ENCODE measurements around the gene TXNRD2.

Gene TXNRD2

DNA sequence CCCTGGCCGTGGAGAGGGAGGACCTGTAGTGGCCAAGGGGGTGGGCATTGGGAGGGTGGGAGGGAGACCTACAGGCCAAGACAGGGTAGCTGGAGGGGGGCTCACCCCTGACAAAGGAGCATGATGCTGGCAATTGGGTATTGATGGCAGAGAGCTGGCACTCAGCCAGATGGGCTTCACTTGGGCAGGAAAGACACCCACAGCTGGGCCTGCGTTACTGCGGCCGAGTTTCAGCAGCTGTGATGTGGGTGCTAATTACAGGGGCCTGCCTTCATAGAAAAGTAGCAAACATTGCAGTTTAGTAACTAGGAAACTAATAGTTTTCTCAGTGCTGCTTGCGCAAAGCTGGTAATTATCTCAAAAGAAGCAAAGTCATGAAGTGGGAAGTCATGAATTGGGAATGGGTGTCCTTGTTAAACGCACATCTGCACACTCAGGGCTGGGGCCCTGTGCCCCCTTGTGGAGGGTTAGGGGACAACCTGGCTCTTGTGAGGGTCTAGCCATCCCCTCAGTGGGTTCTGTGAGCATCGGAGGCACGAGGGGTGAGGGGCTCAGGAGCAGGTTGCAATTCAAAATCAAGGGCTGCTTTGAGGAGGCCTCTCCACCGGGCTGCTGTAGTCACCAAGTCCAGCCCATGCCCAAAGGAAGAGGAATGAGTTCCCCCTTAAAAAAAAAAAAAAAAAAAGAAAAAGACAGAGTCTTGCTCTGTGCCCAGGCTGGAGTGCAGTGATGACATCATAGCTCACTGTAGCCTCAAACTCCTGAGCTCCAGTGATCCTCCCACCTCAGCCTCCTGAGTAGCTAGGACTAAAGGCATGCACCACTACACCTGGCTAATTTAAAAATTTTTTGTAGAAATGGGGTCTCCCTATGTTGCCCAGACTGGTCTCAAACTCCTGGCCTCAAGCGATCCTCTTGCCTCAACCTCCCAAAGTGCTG lies 24.4 kb upstream of the TXNRD2 start:
- DNase-seq = no peak

DNA sequence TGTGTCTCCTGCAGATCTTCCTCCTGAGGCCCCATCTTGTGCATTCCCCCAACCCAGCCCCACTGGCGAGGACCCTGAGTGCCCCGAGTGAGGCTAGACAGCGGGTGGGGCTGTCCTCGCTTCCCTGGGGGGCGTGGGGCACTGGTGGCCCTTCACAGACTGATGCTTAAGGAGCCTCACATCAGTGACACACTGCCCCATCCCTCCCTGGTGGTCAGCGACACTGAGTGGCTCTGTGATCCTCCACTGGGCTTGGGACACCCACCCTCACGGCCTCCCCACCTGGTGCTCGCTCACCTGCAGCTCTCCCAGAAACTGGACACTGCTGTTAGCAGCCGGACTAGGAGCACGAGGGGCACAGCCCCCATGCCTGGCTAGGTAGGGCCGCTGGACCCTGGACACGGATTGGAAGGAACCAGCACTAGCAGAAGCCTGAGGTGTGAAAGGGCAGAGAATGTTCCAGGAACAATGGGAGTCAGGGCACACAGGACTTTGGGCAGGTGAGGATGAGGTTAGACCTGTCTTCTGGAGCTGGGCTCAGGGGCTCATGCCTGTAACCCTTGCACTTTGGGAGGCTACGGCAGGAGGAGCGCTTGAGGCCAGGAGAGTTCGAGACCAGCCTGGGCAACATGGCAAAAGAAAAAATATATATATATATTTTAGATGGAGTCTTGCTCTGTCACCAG lies 23.2 kb upstream of the TXNRD2 start:
- DNase-seq = no peak

DNA sequence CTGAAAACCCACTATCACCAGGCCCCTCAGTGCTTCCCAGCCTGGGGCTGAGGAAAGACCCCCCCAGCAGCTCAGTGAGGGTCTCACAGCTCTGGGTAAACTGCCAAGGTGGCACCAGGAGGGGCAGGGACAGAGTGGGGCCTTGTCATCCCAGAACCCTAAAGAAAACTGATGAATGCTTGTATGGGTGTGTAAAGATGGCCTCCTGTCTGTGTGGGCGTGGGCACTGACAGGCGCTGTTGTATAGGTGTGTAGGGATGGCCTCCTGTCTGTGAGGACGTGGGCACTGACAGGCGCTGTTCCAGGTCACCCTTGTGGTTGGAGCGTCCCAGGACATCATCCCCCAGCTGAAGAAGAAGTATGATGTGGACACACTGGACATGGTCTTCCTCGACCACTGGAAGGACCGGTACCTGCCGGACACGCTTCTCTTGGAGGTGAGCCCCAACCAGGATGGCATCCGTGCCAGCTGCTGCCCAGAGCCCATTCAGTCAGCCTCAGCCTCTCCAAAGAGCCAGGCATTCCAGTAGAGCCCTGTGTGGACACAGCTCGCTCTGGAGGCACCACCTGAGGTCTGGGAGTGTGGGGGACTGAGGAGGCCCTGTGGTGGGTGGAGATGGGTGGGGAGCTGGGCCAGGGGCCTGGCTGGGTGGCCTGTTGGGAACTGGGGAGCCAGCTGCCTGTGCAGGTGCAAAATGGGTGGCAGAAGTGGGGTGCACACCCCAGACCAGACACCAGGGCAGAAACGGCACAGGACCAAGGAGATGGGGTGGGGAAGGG lies 22.4 kb upstream of the TXNRD2 start:
- DNase-seq = no peak

DNA sequence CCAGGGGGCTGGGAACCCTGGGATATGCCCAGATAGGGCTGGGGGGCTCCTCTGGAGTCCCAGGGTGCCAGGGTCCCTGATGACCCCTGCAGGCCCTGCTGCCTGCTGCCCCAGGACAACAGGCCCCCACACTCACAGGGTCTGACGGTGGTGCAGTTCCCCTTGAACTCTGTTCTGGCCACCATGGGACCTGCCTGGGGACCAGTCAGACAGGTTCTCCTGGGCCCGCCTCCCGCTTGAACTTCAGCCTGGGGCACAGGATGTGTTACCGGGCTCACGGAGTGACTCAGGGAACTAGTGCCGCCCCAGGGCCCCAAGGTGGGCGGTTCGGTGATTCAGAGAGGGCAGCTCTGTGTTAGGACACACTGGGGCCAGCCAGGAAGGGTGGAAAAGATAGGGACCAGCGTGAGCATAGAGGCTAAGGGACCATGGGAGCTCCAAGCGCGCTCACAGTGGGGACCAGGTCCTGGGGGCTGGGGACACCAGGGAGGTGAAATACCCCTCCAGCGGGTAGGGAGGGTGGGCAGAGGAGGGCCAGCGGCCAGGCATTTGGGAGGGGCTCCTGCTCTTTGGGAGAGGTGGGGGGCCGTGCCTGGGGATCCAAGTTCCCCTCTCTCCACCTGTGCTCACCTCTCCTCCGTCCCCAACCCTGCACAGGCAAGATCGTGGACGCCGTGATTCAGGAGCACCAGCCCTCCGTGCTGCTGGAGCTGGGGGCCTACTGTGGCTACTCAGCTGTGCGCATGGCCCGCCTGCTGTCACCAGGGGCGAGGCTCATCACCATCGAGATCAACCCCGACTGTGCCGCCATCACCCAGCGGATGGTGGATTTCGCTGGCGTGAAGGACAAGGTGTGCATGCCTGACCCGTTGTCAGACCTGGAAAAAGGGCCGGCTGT lies 21.5 kb upstream of the TXNRD2 start:
- DNase-seq = no peak

DNA sequence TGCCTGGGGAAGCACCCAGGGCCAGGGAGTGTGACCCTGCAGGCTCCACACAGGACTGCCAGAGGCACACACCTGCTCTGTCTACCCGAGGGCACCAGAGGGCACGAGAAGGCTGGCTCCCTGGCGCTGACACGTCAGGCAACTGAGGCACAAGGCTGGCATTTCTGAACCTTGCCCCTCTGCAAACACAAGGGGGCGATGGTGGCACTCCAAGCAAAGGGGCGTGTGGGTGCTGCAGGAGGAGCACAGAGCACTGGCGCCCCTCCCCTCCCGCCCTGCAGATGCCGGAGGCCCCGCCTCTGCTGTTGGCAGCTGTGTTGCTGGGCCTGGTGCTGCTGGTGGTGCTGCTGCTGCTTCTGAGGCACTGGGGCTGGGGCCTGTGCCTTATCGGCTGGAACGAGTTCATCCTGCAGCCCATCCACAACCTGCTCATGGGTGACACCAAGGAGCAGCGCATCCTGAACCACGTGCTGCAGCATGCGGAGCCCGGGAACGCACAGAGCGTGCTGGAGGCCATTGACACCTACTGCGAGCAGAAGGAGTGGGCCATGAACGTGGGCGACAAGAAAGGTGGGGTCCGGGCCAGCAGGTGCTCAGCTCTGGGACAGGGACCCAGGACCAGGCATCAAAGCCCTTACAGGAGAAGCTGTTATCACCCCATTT lies 20.8 kb upstream of the TXNRD2 start:
- no peak for DNase-seq

DNA sequence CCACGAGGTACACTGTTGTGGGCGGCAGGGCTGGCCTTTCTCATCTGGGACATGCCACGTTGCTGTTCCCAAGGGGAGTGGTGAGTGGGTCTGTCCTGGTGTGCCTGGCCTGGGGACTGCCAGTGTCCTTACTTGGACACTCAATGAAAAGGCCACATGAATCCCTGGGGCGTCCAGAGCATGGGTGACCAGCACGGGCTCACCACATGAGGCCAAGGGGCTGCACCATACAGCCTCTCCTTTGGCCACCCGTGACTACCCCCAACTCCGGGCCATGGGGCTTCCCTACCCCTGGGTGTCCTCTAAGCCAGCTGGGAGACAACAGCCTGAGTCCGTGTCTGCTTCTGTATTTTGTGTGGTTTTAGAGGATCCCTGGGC lies 20.2 kb upstream of the TXNRD2 start:
- no peak for DNase-seq

DNA sequence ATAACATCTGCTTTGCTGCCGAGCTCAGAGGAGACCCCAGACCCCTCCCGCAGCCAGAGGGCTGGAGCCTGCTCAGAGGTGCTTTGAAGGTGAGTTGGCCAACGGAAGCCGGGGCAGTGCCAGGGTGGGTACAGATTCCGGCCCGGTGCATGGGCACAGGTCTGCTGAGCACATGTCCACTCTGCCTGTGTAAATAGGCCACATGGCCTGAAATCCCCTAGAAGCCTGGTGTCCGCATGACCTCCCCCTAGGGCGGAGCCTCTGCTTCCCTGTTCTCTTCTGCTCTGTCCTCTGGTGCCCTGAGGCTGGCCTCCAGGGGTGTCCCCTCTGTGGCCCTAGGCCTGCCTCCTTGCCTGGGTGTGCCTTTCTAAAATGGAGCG lies 19.6 kb upstream of the TXNRD2 start:
- DNase-seq = no peak

DNA sequence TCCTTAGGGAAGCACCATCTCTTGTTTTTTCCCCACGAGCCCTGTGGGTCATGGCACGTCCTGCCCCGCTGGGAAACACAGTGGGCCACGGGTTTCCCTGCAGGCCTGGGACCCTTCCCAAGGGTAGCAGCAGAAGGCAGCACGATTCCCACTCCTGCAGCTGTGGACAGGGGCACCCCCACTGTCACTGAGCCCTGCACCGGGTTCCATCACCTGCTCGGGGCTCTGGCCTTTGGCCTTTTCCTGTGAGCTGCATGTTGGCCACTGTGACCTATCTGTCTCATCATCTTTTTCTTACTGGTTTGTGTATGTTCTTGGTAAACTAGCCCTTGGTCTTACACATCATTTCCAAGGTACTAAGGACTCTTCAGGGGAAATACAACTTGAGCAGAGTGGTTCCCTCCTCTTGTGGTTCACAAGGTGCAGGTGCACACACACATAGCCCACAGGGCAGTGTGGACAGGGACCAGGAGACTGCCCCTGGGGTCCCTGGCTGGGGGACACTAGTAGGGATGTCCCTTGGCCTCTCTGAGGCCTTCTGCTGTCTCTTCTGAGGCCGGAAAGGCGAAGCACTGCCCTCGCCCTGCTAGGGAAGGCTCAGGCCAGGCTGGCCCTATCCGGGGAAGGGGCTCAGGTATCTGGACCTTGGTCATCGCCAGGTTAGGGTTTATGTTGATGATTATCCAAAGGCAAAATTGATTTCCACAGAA lies 19.0 kb upstream of the TXNRD2 start:
- DNase-seq = no peak

DNA sequence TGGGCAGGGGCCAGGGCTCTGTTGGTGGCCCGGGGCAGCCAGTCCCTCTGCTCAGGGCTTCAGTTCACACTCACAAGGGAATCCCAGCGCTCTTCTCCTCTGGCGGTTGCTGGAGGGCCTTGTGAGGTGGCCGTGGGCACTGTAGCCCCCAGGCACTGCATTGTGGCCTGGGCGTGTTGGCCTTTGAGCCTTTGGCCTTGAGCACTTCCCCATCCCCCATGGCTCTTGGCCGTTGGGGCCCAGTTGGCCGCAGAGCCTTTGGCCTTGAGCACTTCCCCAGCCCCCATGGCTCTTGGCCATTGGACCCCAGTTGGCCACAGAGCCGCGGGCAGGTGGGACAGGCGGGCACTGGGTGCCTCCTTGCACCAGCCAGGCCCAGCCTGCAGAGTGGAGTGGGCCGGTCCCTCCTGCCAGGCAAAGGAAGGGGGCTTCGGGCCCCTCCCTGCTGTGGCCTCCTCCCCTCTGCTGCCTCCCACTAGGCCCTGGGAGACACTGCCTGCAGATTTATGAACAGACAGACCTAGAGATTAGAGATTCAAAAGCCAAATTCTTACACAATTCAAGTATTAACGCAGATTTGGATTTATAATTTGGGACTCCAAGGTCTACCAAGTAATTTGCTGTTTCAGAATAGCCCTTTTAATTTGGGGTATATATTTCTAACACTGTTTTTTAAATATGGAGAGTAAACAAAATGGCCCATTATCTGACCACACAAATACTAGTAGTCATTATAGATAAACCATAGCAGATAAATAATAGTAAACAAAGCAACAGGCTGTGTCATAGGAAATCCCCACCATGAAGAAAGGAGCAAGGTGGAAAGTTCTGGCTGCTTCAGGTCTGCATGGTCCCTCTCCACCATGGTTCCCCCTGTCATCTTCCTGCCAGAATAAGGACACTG lies 18.2 kb upstream of the TXNRD2 start:
- no peak for DNase-seq

DNA sequence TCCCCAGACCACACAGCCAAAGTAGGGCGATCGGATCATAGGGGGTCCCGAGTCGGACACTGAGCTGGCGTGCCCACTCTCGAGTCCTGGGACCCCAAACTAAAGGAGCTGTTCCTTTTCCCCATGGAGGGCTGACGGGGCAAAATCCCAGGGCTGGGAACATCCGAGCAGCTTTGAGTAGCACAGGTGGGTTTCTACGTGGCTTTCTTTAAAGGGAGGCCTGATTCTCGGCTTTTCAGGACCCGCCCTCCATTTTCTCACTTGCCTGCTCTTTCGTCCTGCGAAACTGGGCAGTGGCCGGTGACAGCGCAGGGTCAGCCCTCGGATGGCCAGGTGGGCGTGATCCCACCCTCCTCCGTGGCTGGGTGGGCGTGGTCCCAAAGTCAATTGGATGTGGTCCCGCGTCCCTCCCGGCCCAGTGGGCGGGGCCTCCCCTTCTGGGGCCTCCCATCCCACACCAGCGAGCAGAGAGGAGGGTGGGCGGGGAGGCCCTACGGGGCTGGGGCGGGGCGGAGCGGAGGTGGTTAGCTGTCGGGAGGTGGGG lies 17.5 kb upstream of the TXNRD2 start:
- peak; percentile 89 for DNase-seq

DNA sequence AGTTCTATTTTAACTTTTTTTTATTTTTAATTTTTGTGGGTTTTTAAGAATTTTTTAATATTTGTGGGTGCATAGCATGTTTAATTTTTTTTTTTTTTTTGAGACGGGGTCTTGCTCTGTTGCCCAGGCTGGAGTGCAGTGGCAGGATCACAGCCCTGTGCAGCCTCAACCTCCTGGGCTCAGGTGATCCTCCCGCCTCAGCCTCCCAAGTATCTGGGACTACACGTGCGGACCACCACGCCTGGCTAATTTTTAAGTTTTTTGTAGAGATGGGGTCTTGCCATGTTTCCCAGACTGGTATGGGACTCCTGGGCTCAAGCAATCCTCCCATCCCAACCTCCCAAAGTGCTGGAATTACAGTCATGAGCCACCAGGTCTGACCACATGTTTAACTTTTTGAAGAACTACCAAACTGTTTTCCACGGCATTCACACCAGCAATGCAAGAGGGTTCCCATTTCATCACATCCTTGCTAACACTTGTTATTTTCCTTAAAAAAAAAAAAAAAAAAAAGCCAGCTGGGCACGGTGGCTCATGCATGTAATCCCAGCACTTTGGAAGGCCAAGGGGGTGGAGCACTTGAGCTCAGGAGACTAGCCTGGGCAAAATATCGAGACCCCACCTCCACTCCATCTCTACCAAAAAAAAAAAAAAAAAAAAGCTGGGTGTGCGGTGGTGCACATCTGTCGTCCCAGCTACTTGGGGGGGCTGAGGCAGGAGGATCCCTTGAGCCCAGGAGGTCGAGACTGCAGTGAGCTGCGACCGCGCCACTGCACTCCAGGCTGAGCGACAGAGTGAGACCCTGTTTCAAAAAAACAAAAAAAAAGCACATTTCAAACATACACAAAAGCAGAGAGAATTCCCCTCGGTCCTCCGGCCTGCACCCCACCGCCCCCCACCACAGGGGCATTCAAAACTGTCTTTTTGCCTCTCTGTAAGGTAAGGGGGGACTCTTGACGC lies 16.7 kb upstream of the TXNRD2 start:
- DNase-seq = peak; percentile 46

DNA sequence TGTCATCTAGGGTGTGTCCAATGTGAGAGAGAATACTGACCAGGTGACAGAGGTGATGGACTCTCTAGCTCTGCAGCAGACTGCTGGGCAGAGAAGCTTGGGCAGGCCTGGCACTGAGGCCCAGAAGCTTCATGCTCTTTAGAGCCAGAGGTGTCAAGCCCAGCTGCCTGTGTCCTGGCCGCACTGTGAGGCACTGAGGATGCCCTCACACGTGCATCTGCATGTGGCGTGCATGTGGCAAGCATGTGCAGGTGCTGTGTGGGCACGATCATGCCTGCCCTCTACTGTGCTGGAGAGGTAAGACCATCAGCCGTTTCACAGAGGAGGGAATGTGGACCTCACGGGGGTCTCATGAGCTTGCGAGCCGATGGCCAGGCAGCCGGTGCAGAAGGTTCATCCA lies 15.8 kb upstream of the TXNRD2 start:
- peak; percentile 28 for DNase-seq

DNA sequence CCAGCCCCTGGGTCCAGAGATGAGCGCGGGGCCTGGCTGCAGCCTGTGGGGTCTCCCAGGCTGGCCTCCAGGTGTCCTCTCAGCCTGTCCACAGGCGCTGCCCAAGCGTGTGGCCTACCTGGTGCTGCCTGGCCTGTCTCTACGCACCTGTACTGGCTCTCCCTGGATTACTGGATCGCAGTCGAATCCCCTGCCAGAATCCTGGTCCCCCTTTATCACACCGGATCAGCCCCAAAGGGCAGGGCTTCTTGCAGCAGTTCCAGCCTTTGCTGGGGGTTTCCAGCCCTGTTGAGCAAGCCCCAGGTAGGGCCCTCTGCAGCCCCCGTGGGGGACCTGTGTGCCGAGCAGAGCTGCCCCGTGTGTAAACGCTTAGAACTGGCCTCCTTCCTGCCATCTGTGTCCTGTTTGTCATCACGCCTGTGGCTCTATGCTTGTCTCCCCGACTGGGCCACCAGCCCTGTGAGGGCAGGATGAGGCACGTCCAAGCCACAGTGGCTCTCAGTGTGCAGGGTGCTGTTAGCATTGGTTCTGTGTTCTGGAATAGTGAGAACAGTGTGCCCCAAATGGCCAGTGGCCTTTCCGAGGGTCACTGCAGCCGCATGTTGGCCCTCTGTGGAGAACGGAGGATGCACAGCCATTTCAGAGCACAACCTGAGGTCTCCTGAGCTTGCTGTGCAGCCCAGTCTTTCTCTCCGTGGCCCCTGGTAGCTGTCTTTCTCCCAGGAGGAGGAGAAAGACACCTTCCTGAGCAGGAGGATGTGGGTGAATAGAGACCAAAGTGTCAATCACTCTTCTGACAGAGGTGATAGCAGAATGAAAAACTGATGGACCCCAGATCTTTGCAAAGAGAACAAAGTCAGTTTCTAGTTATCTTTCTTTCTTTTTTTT lies 13.9 kb upstream of the TXNRD2 start:
- DNase-seq = peak; percentile 38

DNA sequence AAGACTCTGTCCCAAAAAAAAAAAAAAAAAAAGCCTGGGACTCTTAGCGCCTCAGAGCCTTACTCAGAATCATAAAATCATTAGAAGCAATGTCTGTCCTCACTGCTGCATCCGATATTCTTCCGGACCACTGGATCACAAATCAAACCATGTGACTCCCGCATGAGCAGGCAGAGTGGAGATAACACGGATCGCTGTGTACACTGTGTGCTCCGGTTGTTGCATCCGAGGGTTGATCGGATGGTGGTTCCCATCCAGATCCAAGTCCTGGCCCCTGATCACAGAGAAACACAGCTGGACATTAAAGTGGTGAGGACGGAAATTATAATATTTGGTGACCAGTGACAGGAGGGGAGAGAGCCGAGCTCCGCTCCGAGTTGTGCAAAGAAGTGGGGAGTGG lies 9.7 kb upstream of the TXNRD2 start:
- DNase-seq = no peak

DNA sequence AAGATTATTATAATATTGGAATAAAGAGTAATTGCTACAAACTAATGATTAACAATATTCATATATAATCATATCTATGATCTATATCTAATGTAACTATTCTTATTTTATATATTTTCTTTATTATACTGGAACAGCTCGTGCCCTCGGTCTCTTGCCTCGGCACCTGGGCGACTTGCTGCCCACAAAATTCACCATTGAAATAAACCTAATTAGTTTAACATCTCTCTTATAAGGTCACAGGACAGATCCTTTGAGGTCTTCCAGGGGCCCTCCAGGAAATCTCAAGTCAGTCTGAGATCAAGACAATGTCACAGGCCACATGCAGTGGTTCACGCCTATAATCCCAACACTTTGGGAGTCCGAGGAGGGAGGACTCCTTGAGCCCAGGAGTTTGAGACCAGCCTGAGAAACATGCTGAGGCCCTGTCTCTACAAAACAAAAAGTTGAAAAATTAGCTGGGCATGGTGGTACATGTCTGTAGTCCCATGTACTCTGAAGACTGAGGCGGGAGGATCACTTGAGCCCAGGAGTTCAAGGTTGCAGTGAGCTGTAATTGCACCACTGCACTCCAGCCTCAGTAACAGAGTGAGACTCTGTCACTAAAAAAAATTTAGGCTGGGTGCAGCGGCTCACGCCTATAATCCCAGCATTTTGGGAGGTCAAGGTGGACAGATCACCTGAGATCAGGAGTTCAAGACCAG lies 6.6 kb upstream of the TXNRD2 start:
- DNase-seq = no peak

DNA sequence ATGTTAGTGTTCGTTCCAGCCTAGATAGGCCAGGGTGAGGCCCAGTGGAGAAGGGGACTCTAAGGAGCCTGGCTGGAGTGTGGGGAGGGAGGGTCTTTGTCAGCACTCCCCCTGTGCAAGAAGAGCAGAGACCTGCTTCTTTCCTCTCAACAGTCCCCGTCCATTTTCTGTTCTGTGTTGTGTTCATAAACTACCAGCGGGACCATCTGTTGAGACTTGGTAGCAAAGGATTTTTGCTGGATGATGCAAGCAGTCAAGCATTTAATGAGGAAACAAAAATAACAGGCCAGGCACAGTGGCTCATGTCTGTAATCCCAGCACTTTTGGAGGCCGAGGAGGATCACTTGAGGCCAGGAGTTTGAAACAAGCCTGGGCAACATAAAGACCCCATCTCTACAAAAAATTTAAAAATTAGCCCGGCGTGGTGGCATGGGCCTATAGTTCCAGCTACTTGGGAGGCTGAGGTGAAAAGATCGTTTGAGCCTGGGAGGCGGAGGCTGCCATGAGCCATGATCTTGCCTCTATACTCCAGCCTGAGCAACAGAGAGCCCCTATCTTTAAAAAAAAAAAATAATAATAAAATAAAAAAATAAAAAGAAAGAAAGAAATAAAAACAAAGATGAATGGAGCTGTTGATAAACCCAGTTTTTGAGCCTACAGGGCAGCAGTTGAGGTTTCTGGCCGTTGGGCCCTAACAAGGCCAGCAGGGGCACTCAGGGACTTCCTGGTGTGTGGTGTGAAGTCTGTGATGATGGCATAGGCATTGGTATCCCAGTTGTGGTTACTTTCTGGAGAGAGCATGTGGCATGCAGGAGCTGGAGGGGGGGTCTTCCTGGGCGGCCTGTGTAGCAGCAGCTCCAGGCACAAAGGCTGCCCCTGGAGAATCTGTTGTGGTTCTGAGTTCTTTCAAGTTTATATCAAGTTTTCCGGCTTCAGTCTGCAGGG lies 1.7 kb upstream of the TXNRD2 start:
- DNase-seq = no peak

Measured in right forelimb (tissue), 1 donor.